C4-2B (cell line): ENCODE measurements around the gene ZNF77.

Experiments used
- ZFX ChIP-seq: fragments of 450-650 bp; IDR thresholded peaks from 2 replicates; pipeline ENCODE4 v1.6.1; 2017
- TF ChIP-seq, protein P1 (sequence below): fragments of 450-650 bp; conservative IDR thresholded peaks from 2 replicates; pipeline ENCODE4 v1.5.1; 2017; ENCODE audit warnings: mild to moderate bottlenecking

DNA sequence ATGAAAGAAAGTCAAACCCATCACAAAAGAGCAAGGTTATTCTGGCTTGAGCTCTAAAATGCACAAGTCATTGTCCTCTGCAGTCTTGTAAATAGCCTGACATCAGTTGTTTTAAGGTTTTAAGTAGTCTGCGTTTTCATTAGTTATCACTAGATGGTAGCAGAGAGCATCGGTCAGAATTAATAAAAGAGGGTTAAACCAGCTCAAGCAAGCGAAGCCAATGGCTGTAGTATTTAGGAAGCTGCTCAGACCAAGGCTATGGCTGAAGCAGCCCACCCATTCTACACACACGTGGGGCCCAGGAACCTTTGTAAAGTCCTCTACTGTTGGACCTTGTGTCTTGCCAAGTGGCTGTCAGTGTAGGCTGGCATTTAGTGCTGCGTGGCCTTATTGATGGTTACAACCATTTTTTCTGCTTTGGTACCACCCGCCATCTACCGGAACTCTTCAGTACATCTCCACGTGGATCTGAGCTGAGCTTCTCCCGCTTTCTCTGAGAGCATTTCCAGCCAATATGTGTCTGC lies 57.3 kb downstream of the ZNF77 start:
- TF ChIP-seq, protein P1, sequence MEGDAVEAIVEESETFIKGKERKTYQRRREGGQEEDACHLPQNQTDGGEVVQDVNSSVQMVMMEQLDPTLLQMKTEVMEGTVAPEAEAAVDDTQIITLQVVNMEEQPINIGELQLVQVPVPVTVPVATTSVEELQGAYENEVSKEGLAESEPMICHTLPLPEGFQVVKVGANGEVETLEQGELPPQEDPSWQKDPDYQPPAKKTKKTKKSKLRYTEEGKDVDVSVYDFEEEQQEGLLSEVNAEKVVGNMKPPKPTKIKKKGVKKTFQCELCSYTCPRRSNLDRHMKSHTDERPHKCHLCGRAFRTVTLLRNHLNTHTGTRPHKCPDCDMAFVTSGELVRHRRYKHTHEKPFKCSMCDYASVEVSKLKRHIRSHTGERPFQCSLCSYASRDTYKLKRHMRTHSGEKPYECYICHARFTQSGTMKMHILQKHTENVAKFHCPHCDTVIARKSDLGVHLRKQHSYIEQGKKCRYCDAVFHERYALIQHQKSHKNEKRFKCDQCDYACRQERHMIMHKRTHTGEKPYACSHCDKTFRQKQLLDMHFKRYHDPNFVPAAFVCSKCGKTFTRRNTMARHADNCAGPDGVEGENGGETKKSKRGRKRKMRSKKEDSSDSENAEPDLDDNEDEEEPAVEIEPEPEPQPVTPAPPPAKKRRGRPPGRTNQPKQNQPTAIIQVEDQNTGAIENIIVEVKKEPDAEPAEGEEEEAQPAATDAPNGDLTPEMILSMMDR, result peak; percentile 86
- TF ChIP-seq ZFX, result no peak
